RWPE1 (cell line): ENCODE data around the gene ASCL2.

Source experiments
- CTCF ChIA-PET: fragments of 350-600 bp; sonication (Branson Sonifier 250); formaldehyde crosslinking; extraction: SDS; loops from one replicate; lab custom pipeline; 2021; lab: Yijun Ruan, JAX
- POLR2A ChIA-PET: fragments of 400-600 bp; formaldehyde crosslinking; extraction: SDS; loops from one replicate; lab custom pipeline; 2020; ENCODE audit warnings: antibody characterized with exemption; ENCODE audit not compliant: low non-redundant PET; lab: Yijun Ruan, JAX
- DNase-seq: peaks from one replicate; pipeline ENCODE4 v3.0.0; 2012; ENCODE audit warnings: low spot score
- H3K27ac ChIP-seq: fragments of 450-650 bp; 2 replicates; pipeline ENCODE4 v1.5.1; 2017
- CTCF ChIP-seq: fragments of 450-650 bp; conservative IDR thresholded peaks from 2 replicates; pipeline ENCODE4 v1.5.1; 2017; ENCODE audit warnings: low read depth, mild to moderate bottlenecking

The ASCL2 gene

DNA sequence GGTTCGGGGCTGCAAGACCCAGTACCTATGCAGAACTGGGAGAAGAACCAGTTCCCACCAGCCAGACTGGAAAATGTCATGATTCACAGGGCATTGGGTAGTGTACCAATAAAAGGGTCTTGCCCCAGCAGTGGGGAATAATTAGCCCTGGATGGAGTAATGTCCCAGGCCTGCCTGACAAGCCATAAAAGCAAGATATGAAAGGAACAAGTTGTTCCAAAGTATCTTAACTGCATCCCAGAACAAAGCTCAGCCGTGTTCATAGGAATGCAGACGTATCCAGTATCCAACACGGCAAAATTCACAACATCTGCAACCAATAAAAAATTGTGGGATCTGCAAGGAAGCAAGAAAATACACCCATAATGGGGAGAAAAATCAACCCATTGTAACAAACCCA is 47.9 kb downstream of the ASCL2 start:
- TF ChIP-seq CTCF, result no peak
- H3K27ac ChIP-seq, result no peak overlapping the region
- ChIA-PET CTCF (no interaction called here), POLR2A (no interaction called here)
- DNase-seq, result no peak

- DNase-seq, result no peak
- CTCF ChIA-PET, result interaction anchor here (0.7 kb wide), 1 partner anchor 27 kb away, joined by 3 read pairs; no protein-coding TSS in a partner anchor
- TF ChIP-seq CTCF, result no peak
- POLR2A ChIA-PET, result no interaction called here
- no peak overlapping the region for H3K27ac ChIP-seq
These were observed 48.8 kb downstream of the ASCL2 start for GRCh38 chr11:2221591-2221990.

DNA sequence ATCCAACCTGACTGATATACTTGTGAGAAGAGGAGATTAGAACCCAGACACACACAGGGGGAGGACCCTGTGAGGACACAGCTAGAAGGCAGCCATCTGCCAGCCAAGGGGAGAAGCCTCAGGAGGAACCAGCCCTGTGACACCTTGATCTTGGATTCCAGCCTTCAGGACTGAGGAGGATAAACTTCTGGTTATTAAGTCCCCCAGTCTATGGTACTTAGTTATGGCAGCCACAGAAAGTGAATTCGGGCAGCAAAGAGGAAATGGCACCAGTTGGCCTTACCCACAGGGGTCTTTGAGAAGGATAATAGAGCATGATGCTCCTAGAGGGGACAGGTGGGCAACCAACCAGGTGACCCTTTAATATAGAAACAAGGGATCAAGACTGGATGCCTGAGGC is 49.4 kb downstream of the ASCL2 start:
- no peak for TF ChIP-seq CTCF
- POLR2A ChIA-PET, result no interaction called here
- CTCF ChIA-PET, result interaction anchor here (0.7 kb wide), 1 partner anchor 26 kb away, joined by 3 read pairs; no protein-coding TSS in a partner anchor
- H3K27ac ChIP-seq, result no peak overlapping the region
- DNase-seq, result no peak

GRCh38 chr11:2220173-2220771 is 50.1 kb downstream of the ASCL2 start:
- DNase-seq, result no peak
- CTCF ChIA-PET, result no interaction called here
- no peak overlapping the region for H3K27ac ChIP-seq
- TF ChIP-seq CTCF, result no peak
- POLR2A ChIA-PET, result no interaction called here

- CTCF ChIA-PET, result interaction anchor here (1.5 kb wide), 1 partner anchor 85 kb away, joined by 5 read pairs; no protein-coding TSS in a partner anchor
- no peak overlapping the region for H3K27ac ChIP-seq
- POLR2A ChIA-PET, result no interaction called here
- DNase-seq, result no peak
- TF ChIP-seq CTCF, result no peak
These were observed 50.9 kb downstream of the ASCL2 start for GRCh38 chr11:2219318-2220017.
